ENCODE measurements around the gene JPH2.

GRCh38 chr20:44133424-44133823 lies 53.6 kb downstream of the JPH2 start:
- TF ChIP-seq ZFP3 (CRISPR knock-in tag; IDR thresholded peaks at IDR 0.05) (no peak), ZNF565 (CRISPR knock-in tag; conservative IDR thresholded peaks at IDR 0.05; ENCODE audit: low read depth) (no peak), ZNF8 (CRISPR knock-in tag; IDR thresholded peaks at IDR 0.05) (no peak), ZNF70 (CRISPR knock-in tag; IDR thresholded peaks at IDR 0.05) (no peak), SNAI2 (CRISPR knock-in tag; IDR thresholded peaks at IDR 0.05) (no peak), PATZ1 (CRISPR knock-in tag; IDR thresholded peaks at IDR 0.05; ENCODE audit: borderline replicate concordance) (no peak), BACH2 (CRISPR knock-in tag; IDR thresholded peaks at IDR 0.05; ENCODE audit: borderline replicate concordance) (no peak), TOX (CRISPR knock-in tag; IDR thresholded peaks at IDR 0.05; ENCODE audit: borderline replicate concordance) (no peak), RARB (CRISPR knock-in tag; IDR thresholded peaks at IDR 0.05) (no peak), TCF4 (CRISPR knock-in tag; IDR thresholded peaks at IDR 0.05; ENCODE audit: borderline replicate concordance) (no peak), CSRNP3 (CRISPR knock-in tag; IDR thresholded peaks at IDR 0.05) (no peak), CREB5 (CRISPR knock-in tag; IDR thresholded peaks at IDR 0.05; ENCODE audit: low read depth) (no peak)
